Measurements from ENCODE around the gene FLOT2. TPM values are rescaled to one million over a fixed set of nuclear protein-coding genes. Genes with fewer than 3 reads are reported as not detected.
"Not testable (repeated sequence)": the region's sequence is repeated elsewhere in the genome, so short reads cannot be mapped to it uniquely, and the experiment has no call there.

The FLOT2 gene
- polyA plus RNA-seq, 1 donor = 77.5 TPM

- no peak for DNase-seq
Observed at GRCh38 chr17:28895794-28896447, 1.6 kb downstream of the FLOT2 start.

- DNase-seq = not testable (repeated sequence)
Observed at GRCh38 chr17:28893248-28894183, 4.0 kb downstream of the FLOT2 start.

- no peak for DNase-seq
Observed at GRCh38 chr17:28892024-28892423, 5.5 kb downstream of the FLOT2 start.

- no peak for DNase-seq
Observed at GRCh38 chr17:28891201-28891600, 6.3 kb downstream of the FLOT2 start.

GRCh38 chr17:28889996-28890395 is 7.5 kb downstream of the FLOT2 start:
- DNase-seq = no peak

- DNase-seq = no peak
Observed at GRCh38 chr17:28888832-28889231, 8.7 kb downstream of the FLOT2 start.

- DNase-seq = no peak
Observed at GRCh38 chr17:28887871-28888471, 9.6 kb downstream of the FLOT2 start.

- no peak for DNase-seq
Observed at GRCh38 chr17:28885951-28886350, 11.6 kb downstream of the FLOT2 start.

- no peak for DNase-seq
Observed at GRCh38 chr17:28885363-28885762, 12.2 kb downstream of the FLOT2 start.

GRCh38 chr17:28883967-28884702 is 13.4 kb downstream of the FLOT2 start:
- no peak for DNase-seq

GRCh38 chr17:28882154-28882895 is 15.2 kb downstream of the FLOT2 start:
- DNase-seq = no peak

GRCh38 chr17:28881533-28882056 is 15.9 kb downstream of the FLOT2 start:
- DNase-seq = no peak

GRCh38 chr17:28880572-28880945 is 17.0 kb downstream of the FLOT2 start:
- DNase-seq = no peak

GRCh38 chr17:28879886-28880571 is 17.5 kb downstream of the FLOT2 start:
- no peak for DNase-seq

GRCh38 chr17:28878981-28879380 is 18.6 kb downstream of the FLOT2 start:
- DNase-seq = no peak

- DNase-seq = no peak
Observed at GRCh38 chr17:28878158-28878910, 19.2 kb downstream of the FLOT2 start.

- DNase-seq = not testable (repeated sequence)
Observed at GRCh38 chr17:28877150-28877711, 20.3 kb downstream of the FLOT2 start.

GRCh38 chr17:28875848-28876550 is 21.5 kb downstream of the FLOT2 start:
- DNase-seq = no peak

- no peak for DNase-seq
Observed at GRCh38 chr17:28874750-28875149, 22.8 kb downstream of the FLOT2 start.

Data from hindlimb muscle (tissue), 1 donor.